ENCODE data around the gene PEX14. TPM values are rescaled to one million over a fixed set of nuclear protein-coding genes. Genes with fewer than 3 reads are reported as not detected.

PEX14 gene
- total and polyA plus RNA-seq, 10 of the 15 experiments (the other 5 are each of a cell fraction or from before 2014, with no cell fraction given), result 1.4 to 23.2 (median 12.0) TPM

- ATAC-seq, result no peak
Measured at GRCh38 chr1:10637834-10638558, 163.2 kb downstream of the PEX14 start.

GRCh38 chr1:10638559-10639005 is 163.8 kb downstream of the PEX14 start:
- no peaks in the 10 kb centered on the region for H3K79me2 ChIP-seq (ENCODE audit: control insufficient read depth, insufficient read depth, low read length)
- no peak overlapping the region for H2AFZ ChIP-seq (ENCODE audit: control insufficient read depth, low read depth, low read length)
- no peaks in the 10 kb centered on the region for H4K20me1 ChIP-seq (ENCODE audit: control insufficient read depth, insufficient read depth)
- POLR2A ChIA-PET, result no interaction called here
- TF ChIP-seq JUNB (IDR thresholded peaks at IDR 0.05) (no peak), KDM1A (IDR thresholded peaks at IDR 0.05; ENCODE audit: borderline replicate concordance) (no peak), REST (IDR thresholded peaks at IDR 0.05; ENCODE audit: low read depth, low read length) (no peak), ZNF687 (IDR thresholded peaks at IDR 0.05) (no peak)
- H3K27me3 ChIP-seq (replicated peaks in 1 of 2; ENCODE audit: control insufficient read depth in 2 of 2, insufficient read depth in 2 of 2, low read length in 1 of 2), result no peaks in the 10 kb centered on the region
- intact Hi-C loops (cut with micrococcal nuclease; ENCODE audit: unreplicated experiment) (no loop called here), in situ Hi-C loops (cut with MboI) (no loop called here)
- H3K4me1 ChIP-seq (ENCODE audit: control insufficient read depth, insufficient read depth, low read length), result no peaks in the 10 kb centered on the region
- no peak overlapping the region for H3K4me3 ChIP-seq
- 81% methylated on average over 19 of the region's 57 CpGs for WGBS (ENCODE audit: insufficient coverage, insufficient replicate concordance, low lambda C conversion rate, missing lambda C conversion rate)
- RAD21 ChIA-PET (ENCODE audit: unreplicated experiment), result no interaction called here
- no peak overlapping the region for H3K27ac ChIP-seq (ENCODE audit: control insufficient read depth, insufficient read depth)
- H3K4me2 ChIP-seq (ENCODE audit: control insufficient read depth, insufficient read depth), result no peak overlapping the region
- no peak for ATAC-seq
- no TSS peak for BruUV-seq (replicated peaks)
- no peak overlapping the region for H3K9ac ChIP-seq (ENCODE audit: control insufficient read depth, insufficient read depth, low read length)
- H3K36me3 ChIP-seq (ENCODE audit: control insufficient read depth in 2 of 2, insufficient read depth in 2 of 2, low read length in 1 of 2), result no peaks in the 10 kb centered on the region
- SMC1A ChIA-PET (ENCODE audit: uncharacterized antibody, unreplicated experiment), result no interaction called here
- H3K9me3 ChIP-seq (replicated peaks; ENCODE audit: control insufficient read depth, insufficient read depth, low read length), result no peaks in the 10 kb centered on the region
- CTCF ChIA-PET, result no interaction called here
- no peak for FAIRE-seq
- DNase-seq (ENCODE audit: low read depth, low spot score), result no peak

More at GRCh38 chr1:10637834-10638558, 163.2 kb downstream of the PEX14 start:
- Histone ChIP-seq H3K9ac (ENCODE audit: control insufficient read depth, insufficient read depth, low read length) (no peak overlapping the region), H4K20me1 (ENCODE audit: control insufficient read depth, insufficient read depth) (no peaks in the 10 kb centered on the region), H3K27me3 (replicated peaks in 1 of 2; ENCODE audit: control insufficient read depth in 2 of 2, insufficient read depth in 2 of 2, low read length in 1 of 2) (no peaks in the 10 kb centered on the region), H3K4me2 (ENCODE audit: control insufficient read depth, insufficient read depth) (no peak overlapping the region), H3K36me3 (ENCODE audit: control insufficient read depth in 2 of 2, insufficient read depth in 2 of 2, low read length in 1 of 2) (no peaks in the 10 kb centered on the region), H2AFZ (ENCODE audit: control insufficient read depth, low read depth, low read length) (no peak overlapping the region), H3K27ac (ENCODE audit: control insufficient read depth, insufficient read depth) (no peak overlapping the region), H3K79me2 (ENCODE audit: control insufficient read depth, insufficient read depth, low read length) (no peaks in the 10 kb centered on the region), H3K4me3 (no peak overlapping the region), H3K9me3 (replicated peaks; ENCODE audit: control insufficient read depth, insufficient read depth, low read length) (no peaks in the 10 kb centered on the region), H3K4me1 (ENCODE audit: control insufficient read depth, insufficient read depth, low read length) (no peaks in the 10 kb centered on the region)
- TF ChIP-seq CHD4 (IDR thresholded peaks at IDR 0.05), result no peak
- no peak for TF ChIP-seq RFX5 (IDR thresholded peaks at IDR 0.05; ENCODE audit: low read depth, low read length)
- no peak for TF ChIP-seq BRCA1 (IDR thresholded peaks at IDR 0.05; ENCODE audit: low read depth, low read length)
- TF ChIP-seq FOS (IDR thresholded peaks at IDR 0.05; ENCODE audit: borderline replicate concordance, extremely low read depth, insufficient read length), result no peak
- no peak for TF ChIP-seq ZNF207 (IDR thresholded peaks at IDR 0.05; ENCODE audit: borderline replicate concordance)
- in situ Hi-C loops (cut with MboI), result no loop called here
- ChIA-PET POLR2A (no interaction called here), CTCF (no interaction called here), SMC1A (ENCODE audit: uncharacterized antibody, unreplicated experiment) (no interaction called here), RAD21 (ENCODE audit: unreplicated experiment) (no interaction called here)
- intact Hi-C loops (cut with micrococcal nuclease; ENCODE audit: unreplicated experiment), result no loop called here
- BruUV-seq (replicated peaks), result no TSS peak
- no peak for FAIRE-seq
- DNase-seq (ENCODE audit: low read depth, low spot score), result no peak
- 87% methylated on average over 29 of the region's 29 CpGs for WGBS (ENCODE audit: insufficient coverage, insufficient replicate concordance, low lambda C conversion rate, missing lambda C conversion rate)
